ENCODE data around the gene TBC1D13.

DNA sequence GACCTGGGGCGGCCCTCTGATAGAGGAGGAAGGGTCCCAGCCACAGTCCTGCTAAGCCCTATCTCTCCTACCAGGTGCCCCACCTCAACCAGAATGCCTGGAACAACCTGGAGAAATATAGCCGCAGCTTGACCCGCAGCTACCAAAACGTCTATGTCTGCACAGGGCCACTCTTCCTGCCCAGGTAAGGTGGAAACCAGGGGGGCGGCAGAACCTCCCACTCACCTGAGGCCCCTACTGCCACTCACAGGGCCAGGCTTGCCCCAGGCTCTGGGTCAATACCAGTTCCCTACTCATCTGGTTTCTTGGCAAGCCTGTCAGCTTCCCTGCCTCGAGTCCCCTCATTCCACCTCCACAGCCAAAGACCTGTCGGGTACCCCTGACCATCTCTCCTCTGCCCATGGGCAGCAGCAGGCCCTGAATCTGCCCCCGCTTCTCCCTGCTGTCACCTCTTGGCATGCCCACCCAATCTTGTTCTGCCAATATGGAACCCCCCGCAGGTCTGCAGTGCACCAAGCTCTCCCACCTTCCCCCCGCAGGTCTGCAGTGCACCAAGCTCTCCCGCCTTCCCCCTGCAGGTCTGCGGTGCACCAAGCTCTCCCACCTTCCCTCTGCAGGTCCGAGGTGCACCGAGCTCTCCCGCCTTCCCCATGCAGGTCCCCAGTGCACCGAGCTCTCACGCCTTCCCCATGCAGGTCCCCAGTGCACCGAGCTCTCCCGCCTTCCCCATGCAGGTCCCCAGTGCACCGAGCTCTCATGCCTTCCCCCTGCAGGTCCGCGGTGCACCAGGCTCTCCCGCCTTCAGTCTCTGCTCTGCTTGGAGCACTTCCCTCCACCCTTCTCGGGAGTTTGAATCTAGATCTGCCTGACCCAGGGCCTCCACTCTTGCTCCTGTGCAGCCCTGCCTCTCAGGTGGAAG lies 33.9 kb downstream of the TBC1D13 start:
- TF ChIP-seq ZNF274 (IDR thresholded peaks at IDR 0.05; ENCODE audit: low read depth, low read length) (no peak), SUZ12 (IDR thresholded peaks at IDR 0.05; ENCODE audit: extremely low read depth, insufficient read depth, insufficient read length) (no peak)
